DMS53 (cell line): ENCODE data around the gene THBS1.
A peak's percentile ranks its signal among the peaks of the same experiment; 100 is the strongest.

Experiments
- DNase-seq: peaks from one replicate; lab custom pipeline; 2025; lab: John Stamatoyannopoulos, UW

THBS1 gene

DNA sequence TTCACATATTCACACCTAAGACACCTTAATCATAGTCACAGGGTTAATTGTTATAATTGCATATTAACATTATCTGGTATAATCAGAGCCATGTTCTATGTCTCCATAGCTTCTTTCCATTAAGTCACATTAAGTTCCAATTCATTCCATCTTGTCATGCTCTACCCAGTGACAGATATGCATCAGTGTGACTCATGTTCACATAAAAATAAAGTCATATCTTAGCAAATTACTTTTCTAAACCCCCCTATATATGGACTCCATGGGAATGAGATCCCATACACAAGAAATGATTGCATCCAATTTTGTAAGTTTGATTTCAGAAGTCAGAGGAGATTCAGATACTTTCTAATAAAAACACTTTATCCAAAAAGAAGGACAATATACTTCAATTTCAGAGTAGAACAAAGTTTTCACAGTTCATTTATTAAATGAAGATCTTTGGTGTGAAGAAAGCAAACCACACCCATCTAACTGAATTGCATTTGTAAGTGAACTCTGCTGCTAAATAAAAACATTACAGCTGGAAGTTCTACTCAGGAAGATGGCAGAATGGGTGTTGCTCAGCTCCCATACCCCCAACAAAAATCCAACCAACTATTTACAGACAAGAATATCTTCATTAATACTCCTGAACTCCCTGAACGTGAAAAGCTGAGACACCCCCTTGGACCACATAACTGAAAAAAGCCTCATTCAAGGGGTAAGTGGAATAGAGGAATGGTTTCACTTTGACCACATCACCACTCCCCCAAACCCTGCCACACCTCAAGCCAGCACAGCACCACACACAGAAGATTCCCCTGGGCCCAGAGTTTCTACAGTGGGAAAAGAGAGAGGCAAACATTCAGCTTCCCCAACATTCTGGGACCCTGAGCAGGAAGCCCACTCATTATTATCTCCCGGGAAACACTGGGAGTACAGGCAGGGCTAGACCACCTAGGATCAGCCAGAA lies 27.6 kb downstream of the THBS1 start:
- no peak for DNase-seq

- no peak for DNase-seq
These were observed 28.5 kb downstream of the THBS1 start for GRCh38 chr15:39609166-39609916.

DNA sequence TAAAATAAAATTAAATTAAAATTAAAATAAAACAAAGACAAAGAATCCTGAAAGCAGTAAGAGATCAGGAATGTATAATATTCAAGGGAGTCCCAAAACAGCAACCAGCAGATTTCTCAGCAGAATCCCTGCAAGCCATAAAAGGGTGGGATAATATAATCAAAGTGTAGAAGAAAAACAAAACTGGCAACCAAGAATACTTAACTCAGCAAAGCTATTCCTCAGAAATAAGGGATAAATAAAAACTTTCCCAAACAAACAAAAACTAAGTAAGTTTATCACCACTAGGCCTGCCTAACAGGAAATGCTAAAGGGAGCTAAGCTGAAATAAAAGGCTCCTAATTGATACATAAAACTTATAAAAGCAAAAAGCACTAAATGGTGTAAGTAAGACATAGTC lies 29.8 kb downstream of the THBS1 start:
- DNase-seq: no peak

DNA sequence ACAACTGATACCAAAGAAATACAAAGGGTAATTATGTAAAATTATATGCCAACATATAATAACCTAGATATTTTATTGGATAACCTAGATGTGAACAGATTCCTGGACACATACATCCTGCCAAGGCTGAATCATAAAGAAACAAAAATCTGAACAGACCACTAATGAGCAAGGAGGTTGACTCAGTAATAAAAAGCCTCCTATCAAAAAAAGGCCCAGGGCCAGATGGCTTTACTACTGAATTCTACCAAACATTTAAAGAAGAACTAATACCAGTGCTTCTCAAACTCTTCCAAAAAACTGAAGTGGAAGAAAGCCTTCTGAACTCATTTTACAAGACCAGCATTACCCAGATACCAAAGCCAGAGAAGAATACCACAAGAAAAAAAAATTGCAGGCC lies 32.4 kb downstream of the THBS1 start:
- no peak for DNase-seq

DNA sequence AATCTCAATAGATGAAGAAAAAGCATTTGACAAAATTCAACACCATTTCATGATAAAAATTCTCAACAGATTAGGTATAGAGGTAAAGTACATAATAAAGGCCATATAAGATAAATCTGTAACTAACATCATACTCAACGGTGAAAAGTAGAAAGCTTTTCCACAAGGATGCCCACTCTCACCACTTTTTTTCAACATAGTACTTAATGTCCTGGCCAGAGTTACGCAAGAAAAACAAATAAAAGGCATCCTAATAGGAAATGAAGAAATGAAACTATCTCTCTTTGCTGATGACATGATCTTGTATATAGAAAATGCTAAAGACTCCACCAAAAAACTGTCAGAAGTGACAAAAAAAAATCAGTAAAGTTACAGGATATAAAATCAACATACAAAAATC lies 33.0 kb downstream of the THBS1 start:
- DNase-seq: no peak

DNA sequence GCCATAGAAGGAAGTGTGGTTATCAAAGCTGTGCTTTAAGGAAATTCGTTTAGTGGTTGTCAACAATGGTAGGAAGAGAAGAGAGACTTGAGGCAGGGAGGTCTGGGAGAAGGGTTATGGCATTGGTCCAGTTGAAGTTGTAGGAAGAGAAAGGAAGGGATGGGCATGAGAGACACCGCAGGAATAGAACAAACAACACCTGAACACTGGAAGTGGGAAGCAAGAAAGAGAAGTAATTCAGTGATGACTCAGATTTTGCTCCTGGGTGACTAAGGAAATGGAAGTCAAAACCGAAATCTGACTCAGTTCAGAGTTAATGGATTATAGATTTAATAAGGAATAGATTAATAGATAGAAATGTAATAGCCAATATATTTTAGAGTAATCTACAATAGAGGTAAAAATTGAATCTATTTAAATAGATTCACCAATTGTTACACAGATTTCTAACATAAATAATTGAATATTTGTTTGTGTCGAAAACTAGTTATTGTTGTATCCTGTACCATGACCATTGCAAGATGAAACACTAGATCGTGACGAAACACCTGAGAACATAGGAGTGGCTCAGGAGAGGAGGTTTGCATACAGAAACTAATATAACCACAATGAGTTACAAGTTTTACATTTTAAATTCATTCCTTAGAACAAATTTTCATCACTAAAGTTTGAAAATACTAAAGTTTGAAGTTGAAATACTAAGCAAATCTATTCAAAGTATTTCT lies 36.0 kb downstream of the THBS1 start:
- no peak for DNase-seq

DNA sequence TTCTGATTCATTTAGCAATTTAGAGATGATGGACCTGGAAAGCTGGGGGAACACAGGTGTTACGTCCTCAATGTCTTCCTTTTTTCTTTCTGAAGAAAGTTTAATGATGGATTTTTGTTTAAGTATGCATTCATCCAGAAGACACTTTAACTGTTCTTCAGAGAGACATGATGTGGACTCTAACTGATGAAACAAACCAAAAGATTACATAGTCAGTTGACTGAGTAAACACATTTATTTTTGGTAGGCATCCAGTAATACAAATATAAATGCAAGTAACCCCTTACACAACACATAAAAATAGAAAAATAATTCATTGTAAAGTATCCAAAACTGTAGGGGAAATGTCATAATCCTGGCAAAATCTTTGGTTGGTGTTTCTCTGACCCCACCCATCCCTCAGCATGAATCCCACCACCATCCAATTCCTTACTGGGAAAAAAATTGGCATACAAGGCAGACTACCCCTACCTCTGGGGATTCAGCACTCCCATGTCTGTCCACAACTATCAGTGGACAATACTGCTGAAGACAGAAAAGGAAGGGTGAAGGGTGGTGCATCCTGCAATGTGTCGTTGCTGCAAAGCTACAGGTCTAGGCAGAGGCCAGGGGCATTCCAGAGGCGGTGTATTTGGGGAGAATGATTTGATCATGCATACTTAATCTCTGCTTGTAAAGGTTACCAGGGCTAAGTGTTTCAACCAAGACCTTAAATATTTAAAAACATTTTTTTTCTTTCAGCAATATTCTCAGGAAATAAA lies 37.4 kb downstream of the THBS1 start:
- DNase-seq: no peak

DNA sequence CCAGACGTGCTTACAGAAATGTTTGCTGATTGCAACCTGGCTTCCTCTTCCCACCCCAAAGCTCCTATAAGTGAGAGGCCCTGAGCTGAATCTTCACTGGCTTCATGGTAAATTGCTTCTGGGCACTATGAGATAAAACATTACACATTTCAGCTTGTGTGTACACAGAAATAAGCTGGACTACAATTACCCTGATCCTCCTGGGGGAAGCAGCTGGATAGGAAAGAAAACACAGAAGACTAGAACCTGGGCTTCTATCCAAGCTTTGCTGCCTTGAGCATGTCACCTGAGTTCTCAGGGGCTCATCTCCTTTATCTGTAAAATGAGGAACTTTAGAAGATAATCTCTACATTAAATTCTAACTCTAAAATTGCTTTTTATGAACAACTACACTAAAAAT lies 40.3 kb downstream of the THBS1 start:
- peak; percentile 43 for DNase-seq

DNA sequence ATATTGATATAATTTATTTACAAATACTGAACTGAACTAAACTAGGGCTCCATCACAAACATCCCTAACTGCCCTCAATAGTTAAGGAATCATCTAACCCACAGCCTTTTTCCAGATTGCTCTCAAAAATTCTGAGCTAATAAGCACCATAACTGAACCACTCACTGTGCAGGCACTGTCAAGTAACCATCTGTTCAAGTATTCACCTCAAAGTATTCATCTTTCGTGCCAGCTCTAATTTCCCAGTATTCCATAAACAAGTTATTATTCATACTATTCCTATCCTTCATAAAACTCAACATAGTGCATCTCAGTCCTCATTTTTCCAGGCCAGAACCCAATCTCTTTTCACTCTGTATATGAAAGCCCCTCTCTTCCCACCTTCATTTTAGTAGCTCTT lies 41.1 kb downstream of the THBS1 start:
- no peak for DNase-seq

DNA sequence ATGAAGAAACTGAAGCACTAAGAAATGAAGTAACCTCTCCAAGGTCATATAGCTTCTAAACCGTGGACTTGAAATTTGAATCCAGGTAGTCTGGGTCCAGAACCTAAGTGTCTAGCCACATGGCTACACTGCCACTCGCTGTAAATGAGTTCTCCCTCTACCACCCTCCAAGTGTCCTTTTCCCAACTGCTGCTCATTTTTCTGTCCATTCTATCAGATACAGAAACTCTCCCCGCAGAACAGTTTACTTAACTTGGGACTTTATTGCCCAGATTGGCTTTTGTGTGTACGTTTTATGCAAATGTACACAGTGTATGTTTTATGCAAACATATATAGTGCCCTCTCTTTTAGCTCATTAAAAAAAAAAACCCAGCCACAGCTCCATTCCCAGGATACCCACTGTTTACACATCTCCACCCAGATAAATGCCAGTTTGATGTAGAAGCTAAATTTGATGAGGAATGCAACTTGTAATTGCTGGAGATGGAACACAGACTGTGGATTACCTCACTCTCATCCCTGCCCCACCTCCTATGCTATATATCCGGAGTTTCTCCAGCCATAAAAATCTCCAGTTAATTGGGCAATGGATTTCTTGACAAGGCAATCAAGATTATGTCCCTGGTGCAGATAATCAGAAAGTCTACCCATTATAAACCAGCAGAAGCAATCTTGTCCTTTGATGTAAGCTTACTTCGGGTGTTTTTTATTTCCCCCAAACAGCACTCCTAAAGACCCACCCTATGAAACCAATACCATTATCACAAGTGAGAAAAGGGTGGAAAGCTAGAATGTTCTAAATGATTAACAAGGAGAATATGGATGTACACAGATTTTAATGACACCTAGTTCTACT lies 42.0 kb downstream of the THBS1 start:
- DNase-seq: no peak

GRCh38 chr15:39623529-39623931 lies 42.7 kb downstream of the THBS1 start:
- no peak for DNase-seq

DNA sequence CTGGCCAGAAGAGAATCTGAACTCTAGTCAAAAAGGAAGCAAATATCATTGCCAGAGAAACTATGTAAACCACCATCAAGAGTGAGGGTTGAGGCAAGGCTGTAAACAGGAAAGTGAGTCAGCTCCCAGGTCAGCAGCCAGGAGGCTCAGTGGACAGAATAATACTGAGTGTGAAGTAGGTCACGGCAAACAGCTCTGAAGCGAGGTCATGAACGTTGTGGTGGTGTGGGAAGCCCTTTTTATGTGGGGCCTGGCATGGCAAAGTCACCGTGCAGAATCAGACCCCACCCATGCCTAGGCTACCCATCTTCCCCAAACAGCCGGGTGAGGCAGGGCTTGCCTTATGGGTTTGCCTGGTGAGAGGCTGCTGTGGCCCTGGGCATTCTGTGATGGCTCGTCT lies 43.9 kb downstream of the THBS1 start:
- DNase-seq: peak; percentile 58

DNA sequence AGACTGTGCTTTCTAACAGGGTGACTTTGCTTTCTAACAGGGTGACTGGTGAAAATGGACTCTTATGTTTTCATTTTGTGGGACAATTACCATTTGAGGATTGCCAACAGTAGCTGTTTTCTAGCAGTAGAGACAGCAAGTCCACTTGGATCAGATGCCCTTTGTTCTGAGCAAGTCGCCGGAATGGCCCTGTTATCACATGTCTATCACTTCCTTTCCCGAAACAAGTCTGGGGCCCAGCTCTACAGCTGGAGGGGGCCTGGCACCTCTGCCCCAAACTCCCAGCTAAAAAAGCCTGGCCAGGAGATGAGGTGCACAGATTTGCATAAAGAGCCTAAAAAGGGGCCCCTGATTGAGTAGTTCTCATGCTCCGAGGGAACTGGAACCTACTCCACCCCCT lies 44.6 kb downstream of the THBS1 start:
- DNase-seq: no peak

DNA sequence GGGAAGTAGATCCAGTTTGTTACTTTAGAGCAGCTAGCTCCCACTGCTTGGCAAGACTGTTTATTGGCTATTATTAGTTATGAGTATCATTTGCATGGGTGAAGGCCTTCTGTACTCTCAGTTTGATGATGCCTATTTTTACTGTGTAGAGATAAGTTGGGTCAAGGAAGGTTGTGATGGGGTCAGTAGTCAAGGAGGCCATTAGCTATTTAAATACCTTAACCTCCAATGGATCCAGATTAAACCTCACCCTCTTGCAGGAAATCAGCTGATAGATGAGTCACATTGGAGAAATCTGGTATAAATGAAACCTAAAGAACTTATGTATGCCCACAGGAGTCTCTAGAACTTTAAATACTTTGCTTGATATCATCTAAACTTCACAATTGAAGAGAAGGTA lies 45.0 kb downstream of the THBS1 start:
- no peak for DNase-seq

DNA sequence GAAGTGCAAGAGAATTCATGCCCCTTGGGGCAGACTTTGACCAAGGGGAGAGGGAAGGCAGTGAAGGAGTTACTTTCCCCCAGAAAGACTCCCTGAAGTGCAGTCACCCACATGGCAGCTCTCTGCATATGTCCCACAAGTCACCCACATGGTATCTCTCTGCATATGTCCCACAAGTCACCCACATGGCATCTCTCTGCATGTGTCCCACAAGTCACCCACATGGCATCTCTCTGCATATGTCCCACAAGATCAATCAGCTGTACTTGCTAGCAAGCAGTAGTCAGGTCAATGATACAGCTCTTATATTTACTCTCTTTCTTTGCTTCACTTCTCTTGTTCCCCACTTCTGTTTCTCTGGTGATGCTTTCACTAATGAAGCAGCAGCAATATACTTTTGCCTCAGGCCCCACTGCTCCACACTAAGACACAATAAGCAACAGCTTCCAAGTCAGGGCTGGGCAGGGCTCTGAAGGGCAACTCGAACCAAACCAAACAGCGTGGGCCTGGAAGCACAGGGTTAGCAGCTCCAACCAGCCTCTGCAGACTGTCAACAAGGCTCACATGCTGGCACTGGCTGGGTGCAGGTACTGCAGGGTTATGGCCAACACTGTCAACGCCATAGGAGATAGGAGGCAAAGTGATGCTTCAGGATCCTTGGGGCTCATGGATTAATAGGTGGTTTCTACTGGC lies 46.7 kb downstream of the THBS1 start:
- no peak for DNase-seq

DNA sequence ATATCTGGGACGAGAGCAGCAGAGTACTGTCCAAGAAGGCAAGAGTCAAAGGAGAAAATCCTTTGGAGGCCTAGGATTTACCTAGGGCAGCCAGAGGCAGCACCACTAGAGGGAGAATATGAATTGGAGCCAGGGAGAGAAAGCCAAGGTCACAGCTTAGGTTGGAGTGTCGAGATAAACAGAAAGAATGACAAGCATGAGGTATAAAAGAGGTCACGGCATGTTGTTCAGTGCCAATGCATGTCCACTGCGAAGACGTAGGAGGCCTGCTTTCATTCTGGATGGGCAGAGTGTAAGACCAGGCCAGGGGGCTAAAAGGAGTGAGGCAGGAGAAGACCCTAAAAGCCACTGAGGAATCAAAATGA lies 47.2 kb downstream of the THBS1 start:
- no peak for DNase-seq

DNA sequence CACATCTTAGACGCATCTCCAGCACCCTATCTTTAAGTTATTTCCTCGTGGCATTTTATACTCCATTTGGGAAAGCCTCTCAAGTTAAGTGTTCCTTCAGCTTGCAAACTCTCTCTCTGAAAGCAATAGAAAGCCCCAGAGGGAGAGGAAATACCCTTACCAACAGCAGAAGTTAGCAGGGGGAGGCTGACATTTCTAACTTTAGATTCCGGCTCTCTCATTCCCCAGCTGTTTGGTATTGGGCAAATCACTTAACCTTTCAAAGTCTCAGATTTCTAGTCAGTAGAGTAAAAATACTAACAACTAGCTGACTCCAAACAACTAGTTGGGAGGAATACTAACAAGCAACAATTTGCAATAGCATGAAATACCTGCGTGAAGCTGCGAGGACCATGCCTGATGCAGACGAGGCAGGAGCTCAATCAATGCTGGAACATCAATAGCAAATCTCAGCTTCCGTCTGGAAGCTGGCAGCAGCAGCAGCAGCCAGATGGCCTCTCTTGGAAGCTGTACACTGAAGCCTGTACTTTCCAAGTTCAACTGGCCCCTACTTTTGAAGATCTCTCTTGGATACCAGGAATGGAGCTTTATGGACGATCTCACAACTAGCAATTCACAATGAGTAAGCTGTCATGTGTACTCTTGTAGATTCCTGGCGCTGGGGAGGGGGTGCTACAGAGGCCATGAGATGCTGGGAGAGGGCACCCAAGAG lies 47.8 kb downstream of the THBS1 start:
- DNase-seq: no peak

GRCh38 chr15:39629371-39629770 lies 48.5 kb downstream of the THBS1 start:
- no peak for DNase-seq

DNA sequence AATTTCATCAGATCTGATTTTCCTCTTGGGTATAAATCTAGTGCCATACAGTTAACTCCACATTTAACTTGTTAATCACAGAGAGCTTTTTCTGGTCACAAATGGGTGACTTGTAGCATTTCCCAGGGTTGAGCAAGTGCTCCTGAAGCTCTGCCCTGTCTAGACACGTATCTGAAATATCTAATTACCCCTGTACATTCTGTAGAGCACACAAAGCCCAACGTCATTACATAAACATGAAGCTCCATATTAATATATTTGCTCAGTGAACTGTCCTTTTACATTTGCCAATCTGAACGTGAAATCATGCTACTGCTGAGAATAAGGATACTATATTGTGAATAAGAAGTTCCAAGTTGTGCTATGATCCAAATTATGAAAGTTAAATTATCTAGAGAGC lies 49.0 kb downstream of the THBS1 start:
- DNase-seq: no peak

DNA sequence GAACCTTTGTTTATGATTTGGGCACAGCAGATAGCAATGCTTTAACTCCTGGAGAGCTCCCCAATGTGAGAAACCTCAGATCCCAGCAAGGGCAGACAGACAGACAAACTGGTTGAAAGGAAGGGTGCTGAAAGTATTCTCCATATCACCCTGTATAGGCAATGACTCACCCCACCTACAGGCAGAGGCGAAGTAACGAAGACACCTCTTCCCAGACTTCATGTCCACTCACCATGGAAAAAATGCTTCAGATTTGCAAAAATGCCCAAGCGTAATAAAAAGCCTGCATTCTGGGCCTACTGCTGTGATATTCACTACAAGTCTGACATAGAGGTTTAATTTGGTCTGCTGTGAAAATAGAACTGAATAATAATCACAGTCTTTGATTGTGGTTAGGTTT lies 50.5 kb downstream of the THBS1 start:
- no peak for DNase-seq
